Caco-2 (cell line): ENCODE measurements around the gene MAST2. TPM values are rescaled to one million over a fixed set of nuclear protein-coding genes. Genes with fewer than 3 reads are reported as not detected.

ENCODE experiments used
- BruUV-seq: library from RNA; stranded (reverse); fragments of 400-500 nt; replicated peaks from 2 replicates; lab custom pipeline; 2021; lab: Mats Ljungman, UMichigan
- CTCF ChIA-PET: fragments of 300-600 bp; sonication (Branson Sonifier 250); formaldehyde crosslinking; loops from one replicate; lab custom pipeline; 2022; ENCODE audit warnings: antibody characterized with exemption; lab: Charles Lee
- POLR2A ChIA-PET: fragments of 300-600 bp; sonication (Branson Sonifier 250); formaldehyde crosslinking; loops from one replicate; lab custom pipeline; 2022; ENCODE audit warnings: antibody characterized with exemption; lab: Charles Lee
- DNase-seq, 2 experiments: peaks; one replicate each; pipeline versions ENCODE4 v3.0.0 to v3.0.0-alpha.2; 2020 to 2022
- H3K27me3 ChIP-seq: replicated peaks from 2 replicates; pipeline ENCODE4 v1.6.0; 2011; ENCODE audit warnings: low read length; ENCODE audit not compliant: control insufficient read depth, insufficient read depth
- H3K36me3 ChIP-seq: 2 replicates; pipeline ENCODE4 v1.5.1; 2011; ENCODE audit warnings: low read length; ENCODE audit not compliant: control insufficient read depth, insufficient read depth
- H3K4me1 ChIP-seq: fragments of 250-450 bp; sonication (Bioruptor Pico); 2 replicates; pipeline ENCODE4 v1.5.1; 2020; ENCODE audit warnings: mild to moderate bottlenecking
- H3K4me3 ChIP-seq: 2 replicates; pipeline ENCODE4 v1.5.1; 2011; ENCODE audit warnings: low read depth, mild to moderate bottlenecking, control low read depth, low read length
- H3K9me3 ChIP-seq: fragments of 250-450 bp; sonication (Bioruptor Pico); 2 replicates; pipeline ENCODE4 v1.5.1; 2020; ENCODE audit warnings: mild to moderate bottlenecking, moderate library complexity
- H3K27ac Mint-ChIP-seq: one replicate; pipeline ENCODE4 v1.8.0; 2022; ENCODE audit warnings: mixed read lengths; ENCODE audit not compliant: unreplicated experiment
- H3K27me3 Mint-ChIP-seq: one replicate; pipeline ENCODE4 v1.8.0; 2022; ENCODE audit warnings: mixed read lengths; ENCODE audit not compliant: insufficient read depth, unreplicated experiment
- H3K36me3 Mint-ChIP-seq: one replicate; pipeline ENCODE4 v1.8.0; 2022; ENCODE audit warnings: mild to moderate bottlenecking, mixed read lengths; ENCODE audit not compliant: insufficient read depth, unreplicated experiment
- H3K4me1 Mint-ChIP-seq: one replicate; pipeline ENCODE4 v1.8.0; 2022; ENCODE audit warnings: low read depth, mixed read lengths; ENCODE audit not compliant: unreplicated experiment
- H3K4me3 Mint-ChIP-seq: one replicate; pipeline ENCODE4 v1.8.0; 2022; ENCODE audit warnings: mild to moderate bottlenecking, moderate library complexity, mixed read lengths; ENCODE audit not compliant: unreplicated experiment
- H3K9me3 Mint-ChIP-seq: one replicate; pipeline ENCODE4 v1.8.0; 2022; ENCODE audit warnings: mixed read lengths; ENCODE audit not compliant: unreplicated experiment
- CTCF ChIP-seq, 2 experiments: fragments of 200-600 bp in 1 of 2; IDR thresholded peaks; 1 replicate in 1 of 2; 2 replicates in 1 of 2; pipeline versions ENCODE4 v1.5.1 to v1.8.0; 2011 to 2022; ENCODE audit warnings: antibody characterized with exemption in 1 of 2, control low read depth in 1 of 2, inconsistent platforms in 1 of 2, low read depth in 1 of 2, low read length in 1 of 2, mild to moderate bottlenecking in 1 of 2, moderate library complexity in 1 of 2; ENCODE audit not compliant: insufficient read depth in 1 of 2, severe bottlenecking in 1 of 2, unreplicated experiment in 1 of 2
- intact Hi-C: fragments of 100-400 bp; cut with micrococcal nuclease; formaldehyde crosslinking; loops from one replicate; pipeline ENCODE4 v1.10.0; 2022; ENCODE audit not compliant: unreplicated experiment
- total RNA-seq: library from RNA; stranded (reverse); gene quantifications from 2 replicates; pipeline ENCODE4 v1.2.3, GENCODE V29; 2022

The MAST2 gene
- total RNA-seq, 1 experiment from 2014 or later: 43.3 TPM

DNA sequence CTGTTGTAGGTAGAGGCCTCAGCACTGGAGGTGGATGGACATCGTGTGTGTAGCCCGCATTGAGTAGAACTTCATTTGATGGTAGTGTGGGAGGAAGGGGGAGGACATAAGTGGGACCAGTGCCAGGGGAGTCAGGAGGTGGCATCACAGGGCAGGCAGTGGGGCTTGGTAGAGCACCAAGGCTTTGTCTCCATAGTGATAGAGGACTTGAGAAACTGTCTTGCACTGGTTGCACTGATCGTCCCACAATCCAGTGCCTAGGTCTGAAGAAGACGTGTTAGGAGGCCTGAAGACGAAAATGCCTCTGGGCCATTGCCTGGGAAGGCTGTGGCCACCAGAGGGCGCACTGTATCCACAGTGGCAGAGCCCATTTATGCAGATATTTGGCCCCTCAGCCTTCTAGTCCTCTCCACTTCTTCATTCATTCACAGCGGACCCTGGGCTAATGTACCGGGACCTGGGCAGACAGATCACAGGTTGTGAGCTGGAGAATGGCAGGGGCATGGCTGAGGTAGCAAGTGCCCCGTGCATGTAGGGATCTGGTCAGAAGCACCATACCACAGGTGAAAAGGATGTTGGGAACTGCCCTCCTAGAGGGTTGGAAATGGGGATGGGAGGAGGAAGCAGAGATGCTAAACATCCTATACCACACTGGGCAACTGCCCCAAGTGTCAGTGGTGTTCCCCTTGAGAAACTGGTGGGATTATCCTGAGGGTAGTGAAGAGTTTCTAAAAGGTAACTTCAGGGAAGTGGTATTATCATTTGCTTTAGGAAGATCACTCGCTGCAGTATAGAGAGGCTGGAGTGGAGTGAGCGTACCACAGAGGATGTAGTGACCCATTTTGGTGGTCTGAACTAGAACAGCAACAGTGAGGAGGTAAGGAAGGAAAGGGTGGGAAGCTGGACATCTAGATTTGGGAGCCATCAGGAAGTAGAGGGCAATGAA is 233.8 kb downstream of the MAST2 start:
- no peaks in the 10 kb centered on the region for H3K4me1 ChIP-seq
- no peak overlapping the region for H3K4me3 ChIP-seq
- peak; percentile 74 to 80 for DNase-seq
- H3K27me3 ChIP-seq: no peaks in the 10 kb centered on the region
- no peaks in the 10 kb centered on the region for H3K27me3 Mint-ChIP-seq
- TF ChIP-seq CTCF (IDR thresholded peaks at IDR 0.05; ENCODE audit: insufficient read depth in 1 of 2, low read depth in 1 of 2, low read length in 1 of 2, severe bottlenecking in 1 of 2, unreplicated experiment in 1 of 2): peak; percentile 77 to 90
- no peaks in the 10 kb centered on the region for H3K4me1 Mint-ChIP-seq
- H3K9me3 ChIP-seq: no peaks in the 10 kb centered on the region
- H3K36me3 Mint-ChIP-seq: peaks cover 17% of the 10 kb centered on the region
- intact Hi-C loops: loop anchor here (1.0 to 2.0 kb wide), 3 partner anchors 96 to 186 kb away; partner anchors contain the start of gene PIK3R3
- no peak overlapping the region for H3K27ac Mint-ChIP-seq
- ChIA-PET CTCF (interaction anchor here (1.0 to 1.6 kb wide), 2 partner anchors 142 to 186 kb away, joined by 3 to 6 read pairs; no protein-coding TSS in a partner anchor), POLR2A (no interaction called here)
- BruUV-seq: no TSS peak
- no peaks in the 10 kb centered on the region for H3K36me3 ChIP-seq
- no peak overlapping the region for H3K4me3 Mint-ChIP-seq
- no peaks in the 10 kb centered on the region for H3K9me3 Mint-ChIP-seq

DNA sequence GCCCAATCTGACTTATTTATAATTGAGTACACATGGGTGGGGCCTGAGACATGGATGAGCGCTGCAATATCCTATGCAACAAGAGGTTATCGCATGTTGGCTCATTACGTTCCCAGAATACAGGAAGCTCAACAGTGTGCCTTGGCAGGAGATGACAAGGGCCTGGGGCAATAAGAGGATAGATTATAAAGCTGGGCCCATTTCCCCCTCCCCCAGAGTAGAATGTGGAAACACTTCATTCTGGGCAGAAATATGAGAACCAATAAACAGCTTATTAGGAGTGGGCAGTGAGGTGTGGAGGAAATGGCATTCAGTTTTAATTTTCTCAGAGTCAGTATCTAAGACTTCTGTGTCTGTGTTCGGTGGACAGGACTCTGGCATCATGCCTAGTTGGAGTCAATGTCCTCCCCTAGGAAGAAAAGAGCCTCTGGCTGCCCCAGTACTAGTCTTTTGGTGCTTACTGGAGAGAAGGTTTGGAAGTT is 236.2 kb downstream of the MAST2 start:
- POLR2A ChIA-PET: no interaction called here
- H3K4me3 Mint-ChIP-seq: no peak overlapping the region
- intact Hi-C loops: no loop called here

More for the DNA sequence above, 236.2 kb downstream of the MAST2 start:
- Mint-ChIP-seq H3K27me3 (no peaks in the 10 kb centered on the region), H3K9me3 (no peaks in the 10 kb centered on the region), H3K27ac (no peak overlapping the region), H3K4me1 (no peaks in the 10 kb centered on the region), H3K36me3 (peaks cover 12% of the 10 kb centered on the region)
- H3K9me3 ChIP-seq: no peaks in the 10 kb centered on the region
- TF ChIP-seq CTCF (IDR thresholded peaks at IDR 0.05; ENCODE audit: insufficient read depth in 1 of 2, low read depth in 1 of 2, low read length in 1 of 2, severe bottlenecking in 1 of 2, unreplicated experiment in 1 of 2): no peak
- no peaks in the 10 kb centered on the region for H3K36me3 ChIP-seq
- no peaks in the 10 kb centered on the region for H3K4me1 ChIP-seq
- no peaks in the 10 kb centered on the region for H3K27me3 ChIP-seq
- no TSS peak for BruUV-seq
- H3K4me3 ChIP-seq: no peak overlapping the region
- CTCF ChIA-PET: no interaction called here
- DNase-seq: no peak
